Measurements from ENCODE around the gene CACHD1. TPM values are rescaled to one million over a fixed set of nuclear protein-coding genes. Genes with fewer than 3 reads are reported as not detected.

Gene CACHD1
- total and polyA plus RNA-seq, 2 donors (not counting 1 experiment from before 2014, with no cell fraction given) = 2.9 to 5.4 TPM

GRCh38 chr1:64680599-64680998, 210.7 kb downstream of the CACHD1 start:
- DNase-seq (ENCODE audit: low read depth in 2 of 2) = no peak
- Histone ChIP-seq H3K79me2 (ENCODE audit: control insufficient read depth, insufficient read depth, low read length) (no peaks in the 10 kb centered on the region), H3K27ac (ENCODE audit: insufficient read depth, low read length) (no peak overlapping the region), H3K4me3 (replicated peaks in 1 of 4; ENCODE audit: control extremely low read depth in 1 of 4, insufficient read depth in 1 of 4, low read depth in 3 of 4, low read length in 4 of 4) (no peak overlapping the region), H3K36me3 (ENCODE audit: control insufficient read depth, insufficient read depth, low read length) (peaks cover 1% of the 10 kb centered on the region), H3K4me2 (ENCODE audit: extremely low read depth, insufficient read depth, low read length) (no peak overlapping the region), H2AFZ (ENCODE audit: low read length) (no peak overlapping the region), H3K27me3 (ENCODE audit: control insufficient read depth, insufficient read depth, low read length) (no peaks in the 10 kb centered on the region), H4K20me1 (ENCODE audit: control insufficient read depth, extremely low read depth, insufficient read depth, low read length) (no peaks in the 10 kb centered on the region), H3K9ac (ENCODE audit: insufficient read depth, low read length) (no peak overlapping the region), H3K9me3 (ENCODE audit: control insufficient read depth, insufficient read depth, low read depth, low read length) (no peaks in the 10 kb centered on the region), H3K4me1 (ENCODE audit: control insufficient read depth, extremely low read depth, insufficient read depth, low read length) (no peaks in the 10 kb centered on the region)
- no peak for TF ChIP-seq CTCF (conservative IDR thresholded peaks at IDR 0.05 in 1 of 2, IDR thresholded peaks at IDR 0.05 in 1 of 2; ENCODE audit: low read depth in 1 of 2, low read length in 2 of 2)
- no peak for TF ChIP-seq EZH2 (IDR thresholded peaks at IDR 0.05; ENCODE audit: low read length, missing control alignments)

GRCh38 chr1:64681043-64681442, 211.1 kb downstream of the CACHD1 start:
- Histone ChIP-seq H2AFZ (ENCODE audit: low read length) (no peak overlapping the region), H3K79me2 (ENCODE audit: control insufficient read depth, insufficient read depth, low read length) (no peaks in the 10 kb centered on the region), H3K4me2 (ENCODE audit: extremely low read depth, insufficient read depth, low read length) (no peak overlapping the region), H3K36me3 (ENCODE audit: control insufficient read depth, insufficient read depth, low read length) (peaks cover 1% of the 10 kb centered on the region), H3K27ac (ENCODE audit: insufficient read depth, low read length) (no peak overlapping the region), H4K20me1 (ENCODE audit: control insufficient read depth, extremely low read depth, insufficient read depth, low read length) (no peaks in the 10 kb centered on the region), H3K9ac (ENCODE audit: insufficient read depth, low read length) (no peak overlapping the region), H3K4me1 (ENCODE audit: control insufficient read depth, extremely low read depth, insufficient read depth, low read length) (no peaks in the 10 kb centered on the region), H3K9me3 (ENCODE audit: control insufficient read depth, insufficient read depth, low read depth, low read length) (no peaks in the 10 kb centered on the region), H3K4me3 (replicated peaks in 1 of 4; ENCODE audit: control extremely low read depth in 1 of 4, insufficient read depth in 1 of 4, low read depth in 3 of 4, low read length in 4 of 4) (no peak overlapping the region), H3K27me3 (ENCODE audit: control insufficient read depth, insufficient read depth, low read length) (no peaks in the 10 kb centered on the region)
- no peak for DNase-seq (ENCODE audit: low read depth in 2 of 2)
- TF ChIP-seq CTCF (conservative IDR thresholded peaks at IDR 0.05 in 1 of 2, IDR thresholded peaks at IDR 0.05 in 1 of 2; ENCODE audit: low read depth in 1 of 2, low read length in 2 of 2) (no peak), EZH2 (IDR thresholded peaks at IDR 0.05; ENCODE audit: low read length, missing control alignments) (no peak)

GRCh38 chr1:64683419-64683818, 213.5 kb downstream of the CACHD1 start:
- Histone ChIP-seq H4K20me1 (ENCODE audit: control insufficient read depth, extremely low read depth, insufficient read depth, low read length) (no peaks in the 10 kb centered on the region), H3K9ac (ENCODE audit: insufficient read depth, low read length) (no peak overlapping the region), H3K4me3 (replicated peaks in 1 of 4; ENCODE audit: control extremely low read depth in 1 of 4, insufficient read depth in 1 of 4, low read depth in 3 of 4, low read length in 4 of 4) (no peak overlapping the region), H3K36me3 (ENCODE audit: control insufficient read depth, insufficient read depth, low read length) (peaks cover 1% of the 10 kb centered on the region), H3K27ac (ENCODE audit: insufficient read depth, low read length) (no peak overlapping the region), H2AFZ (ENCODE audit: low read length) (no peak overlapping the region), H3K79me2 (ENCODE audit: control insufficient read depth, insufficient read depth, low read length) (no peaks in the 10 kb centered on the region), H3K4me1 (ENCODE audit: control insufficient read depth, extremely low read depth, insufficient read depth, low read length) (peaks cover 4% of the 10 kb centered on the region), H3K27me3 (ENCODE audit: control insufficient read depth, insufficient read depth, low read length) (no peaks in the 10 kb centered on the region), H3K9me3 (ENCODE audit: control insufficient read depth, insufficient read depth, low read depth, low read length) (no peaks in the 10 kb centered on the region), H3K4me2 (ENCODE audit: extremely low read depth, insufficient read depth, low read length) (no peak overlapping the region)
- no peak for DNase-seq (ENCODE audit: low read depth in 2 of 2)
- no peak for TF ChIP-seq CTCF (conservative IDR thresholded peaks at IDR 0.05 in 1 of 2, IDR thresholded peaks at IDR 0.05 in 1 of 2; ENCODE audit: low read depth in 1 of 2, low read length in 2 of 2)
- TF ChIP-seq EZH2 (IDR thresholded peaks at IDR 0.05; ENCODE audit: low read length, missing control alignments) = no peak
